Ishikawa (cell line): ENCODE data around the gene KSR2.

Experiments
- CEBPB ChIP-seq: IDR thresholded peaks from 2 replicates; pipeline ENCODE4 v1.6.1; 2012
- CREB1 ChIP-seq: IDR thresholded peaks from 2 replicates; pipeline ENCODE4 v1.6.1; 2012; ENCODE audit warnings: low read depth
- EGR1 ChIP-seq: IDR thresholded peaks from 2 replicates; pipeline ENCODE4 v1.6.1; 2012
- EP300 ChIP-seq: IDR thresholded peaks from 2 replicates; pipeline ENCODE4 v1.6.1; 2012; ENCODE audit warnings: borderline replicate concordance
- FOXM1 ChIP-seq: IDR thresholded peaks from 2 replicates; pipeline ENCODE4 v1.6.1; 2012; ENCODE audit warnings: low read depth, borderline replicate concordance
- NFIC ChIP-seq: IDR thresholded peaks from 2 replicates; pipeline ENCODE4 v1.6.1; 2012
- RAD21 ChIP-seq: IDR thresholded peaks from 2 replicates; pipeline ENCODE4 v1.6.1; 2012; ENCODE audit warnings: low read depth
- TAF1 ChIP-seq: IDR thresholded peaks from 2 replicates; pipeline ENCODE4 v1.6.1; 2012; ENCODE audit warnings: low read depth, mild to moderate bottlenecking
- TCF12 ChIP-seq: IDR thresholded peaks from 2 replicates; pipeline ENCODE4 v1.6.1; 2012; ENCODE audit warnings: low read depth
- TEAD4 ChIP-seq: IDR thresholded peaks from 2 replicates; pipeline ENCODE4 v1.6.1; 2012
- YY1 ChIP-seq: IDR thresholded peaks from 2 replicates; pipeline ENCODE4 v1.6.1; 2012; ENCODE audit warnings: low read depth
- ZBTB7A ChIP-seq: IDR thresholded peaks from 2 replicates; pipeline ENCODE4 v1.6.1; 2012; ENCODE audit warnings: low read depth
- TF ChIP-seq, protein P1 (sequence below): IDR thresholded peaks from 2 replicates; pipeline ENCODE4 v1.6.1; 2012
- TF ChIP-seq, protein P2 (sequence below): IDR thresholded peaks from 2 replicates; pipeline ENCODE4 v1.6.1; 2012
- TF ChIP-seq, protein P3 (sequence below): IDR thresholded peaks from 2 replicates; pipeline ENCODE4 v1.6.1; 2012; ENCODE audit warnings: low read depth, mild to moderate bottlenecking

Gene KSR2

DNA sequence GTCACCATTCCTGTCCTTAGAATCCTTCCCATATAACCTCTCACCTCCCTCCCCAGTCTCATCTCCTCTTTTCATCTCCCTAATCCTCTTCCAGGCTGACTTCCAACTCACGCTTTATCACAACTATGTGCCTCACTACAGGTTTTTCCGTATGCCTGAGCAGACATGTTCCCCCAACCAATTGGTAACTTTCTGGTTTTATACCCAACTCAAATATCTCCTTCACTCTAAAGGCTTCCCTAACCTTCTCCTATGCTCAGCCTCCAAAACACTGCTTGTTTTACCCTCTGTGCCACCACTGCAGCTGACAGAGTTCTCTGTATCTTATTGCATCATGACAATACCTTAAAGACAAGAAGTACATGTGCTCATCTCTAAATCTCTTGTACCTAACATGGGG is 139.7 kb downstream of the KSR2 start:
- TF ChIP-seq, protein P1, sequence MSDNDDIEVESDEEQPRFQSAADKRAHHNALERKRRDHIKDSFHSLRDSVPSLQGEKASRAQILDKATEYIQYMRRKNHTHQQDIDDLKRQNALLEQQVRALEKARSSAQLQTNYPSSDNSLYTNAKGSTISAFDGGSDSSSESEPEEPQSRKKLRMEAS = no peak
- TF ChIP-seq EGR1 = no peak
- TF ChIP-seq, protein P2, sequence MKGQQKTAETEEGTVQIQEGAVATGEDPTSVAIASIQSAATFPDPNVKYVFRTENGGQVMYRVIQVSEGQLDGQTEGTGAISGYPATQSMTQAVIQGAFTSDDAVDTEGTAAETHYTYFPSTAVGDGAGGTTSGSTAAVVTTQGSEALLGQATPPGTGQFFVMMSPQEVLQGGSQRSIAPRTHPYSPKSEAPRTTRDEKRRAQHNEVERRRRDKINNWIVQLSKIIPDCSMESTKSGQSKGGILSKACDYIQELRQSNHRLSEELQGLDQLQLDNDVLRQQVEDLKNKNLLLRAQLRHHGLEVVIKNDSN = no peak
- TF ChIP-seq FOXM1 = no peak
- TF ChIP-seq NFIC = no peak
- no peak for TF ChIP-seq CREB1
- no peak for TF ChIP-seq RAD21
- no peak for TF ChIP-seq CEBPB
- no peak for TF ChIP-seq ZBTB7A
- no peak for TF ChIP-seq YY1
- no peak for TF ChIP-seq TEAD4
- TF ChIP-seq TCF12 = no peak
- TF ChIP-seq EP300 = no peak
- TF ChIP-seq, protein P3, sequence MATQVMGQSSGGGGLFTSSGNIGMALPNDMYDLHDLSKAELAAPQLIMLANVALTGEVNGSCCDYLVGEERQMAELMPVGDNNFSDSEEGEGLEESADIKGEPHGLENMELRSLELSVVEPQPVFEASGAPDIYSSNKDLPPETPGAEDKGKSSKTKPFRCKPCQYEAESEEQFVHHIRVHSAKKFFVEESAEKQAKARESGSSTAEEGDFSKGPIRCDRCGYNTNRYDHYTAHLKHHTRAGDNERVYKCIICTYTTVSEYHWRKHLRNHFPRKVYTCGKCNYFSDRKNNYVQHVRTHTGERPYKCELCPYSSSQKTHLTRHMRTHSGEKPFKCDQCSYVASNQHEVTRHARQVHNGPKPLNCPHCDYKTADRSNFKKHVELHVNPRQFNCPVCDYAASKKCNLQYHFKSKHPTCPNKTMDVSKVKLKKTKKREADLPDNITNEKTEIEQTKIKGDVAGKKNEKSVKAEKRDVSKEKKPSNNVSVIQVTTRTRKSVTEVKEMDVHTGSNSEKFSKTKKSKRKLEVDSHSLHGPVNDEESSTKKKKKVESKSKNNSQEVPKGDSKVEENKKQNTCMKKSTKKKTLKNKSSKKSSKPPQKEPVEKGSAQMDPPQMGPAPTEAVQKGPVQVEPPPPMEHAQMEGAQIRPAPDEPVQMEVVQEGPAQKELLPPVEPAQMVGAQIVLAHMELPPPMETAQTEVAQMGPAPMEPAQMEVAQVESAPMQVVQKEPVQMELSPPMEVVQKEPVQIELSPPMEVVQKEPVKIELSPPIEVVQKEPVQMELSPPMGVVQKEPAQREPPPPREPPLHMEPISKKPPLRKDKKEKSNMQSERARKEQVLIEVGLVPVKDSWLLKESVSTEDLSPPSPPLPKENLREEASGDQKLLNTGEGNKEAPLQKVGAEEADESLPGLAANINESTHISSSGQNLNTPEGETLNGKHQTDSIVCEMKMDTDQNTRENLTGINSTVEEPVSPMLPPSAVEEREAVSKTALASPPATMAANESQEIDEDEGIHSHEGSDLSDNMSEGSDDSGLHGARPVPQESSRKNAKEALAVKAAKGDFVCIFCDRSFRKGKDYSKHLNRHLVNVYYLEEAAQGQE = no peak

DNA sequence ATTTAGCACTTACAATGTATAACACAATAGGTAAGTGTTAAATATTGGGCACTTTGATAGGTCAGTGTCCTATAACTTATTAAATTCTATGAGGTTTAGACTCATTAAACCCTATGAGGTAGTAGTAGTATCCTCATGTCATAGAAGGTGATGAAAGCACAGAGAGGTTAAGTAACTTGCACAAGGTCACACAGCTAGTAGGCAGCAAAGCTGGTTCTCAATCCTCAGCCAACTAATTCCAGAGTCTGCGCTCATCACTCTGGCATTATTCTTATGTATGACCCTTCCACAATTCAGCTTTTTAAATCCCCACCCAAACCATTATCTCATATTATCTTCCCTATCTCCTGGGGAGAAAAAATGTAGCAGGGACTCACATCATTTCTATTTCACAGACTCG is 141.1 kb downstream of the KSR2 start:
- TF ChIP-seq TAF1 (no peak), RAD21 (no peak), CREB1 (no peak), ZBTB7A (no peak), NFIC (no peak), EP300 (no peak), FOXM1 (no peak), YY1 (no peak), TCF12 (no peak), CEBPB (no peak), EGR1 (no peak), TEAD4 (no peak)
- TF ChIP-seq, protein P1 = no peak
- TF ChIP-seq, protein P3 = no peak
- TF ChIP-seq, protein P2 = no peak

DNA sequence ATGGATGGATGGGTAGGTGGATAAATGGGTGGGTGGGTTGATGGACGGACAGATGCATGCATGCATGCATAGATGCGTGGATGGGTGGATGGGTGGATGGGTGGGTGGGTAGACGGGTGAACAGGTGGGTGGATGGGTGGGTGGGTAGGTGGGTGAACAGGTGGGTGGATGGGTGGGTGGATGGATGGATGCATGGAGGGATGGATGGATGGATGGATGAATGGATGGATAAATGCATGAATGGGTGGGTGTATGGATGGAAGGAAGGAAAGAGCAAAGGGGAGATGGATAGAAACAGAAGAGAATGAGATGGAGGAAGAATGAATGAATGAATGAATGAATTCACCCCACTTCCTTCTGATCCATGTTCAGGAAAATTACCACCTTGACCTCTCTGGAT is 143.0 kb downstream of the KSR2 start:
- TF ChIP-seq EGR1 (no peak), YY1 (no peak), TCF12 (no peak), TEAD4 (no peak), CREB1 (no peak)
- TF ChIP-seq, protein P1 = no peak
- TF ChIP-seq, protein P3 = no peak

DNA sequence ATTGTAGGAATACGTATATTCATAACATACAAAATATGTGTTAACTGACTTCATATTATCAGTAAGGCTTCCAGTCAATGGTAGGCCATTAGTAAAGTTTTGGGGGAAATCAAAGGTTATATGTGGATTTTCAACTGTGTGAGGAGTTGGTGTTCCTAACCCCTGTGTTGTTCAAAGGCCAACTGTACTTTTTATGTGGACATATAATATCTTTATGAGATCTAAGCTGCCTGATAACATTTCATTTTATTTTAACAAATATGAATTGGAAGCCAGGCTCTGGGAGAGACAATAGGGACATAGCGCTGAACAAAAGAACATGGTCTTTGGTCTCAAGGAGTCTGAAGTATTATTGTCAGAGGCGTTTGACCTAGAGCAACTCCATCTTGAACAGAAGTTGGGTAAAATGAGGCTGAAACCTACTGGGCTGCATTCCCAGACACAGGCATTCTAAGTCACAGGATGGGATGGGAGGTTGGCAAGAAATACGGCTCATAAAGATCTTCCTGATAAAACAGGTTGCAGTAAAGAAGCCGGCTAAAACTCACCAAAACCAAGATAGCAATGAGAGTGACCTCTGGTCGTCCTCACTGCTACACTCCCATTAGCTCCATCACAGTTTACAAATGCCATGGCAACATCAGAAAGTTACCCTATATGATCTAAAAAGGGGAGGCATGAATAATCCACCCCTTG is 147.2 kb downstream of the KSR2 start:
- TF ChIP-seq TEAD4 (no peak), FOXM1 (no peak), EP300 (no peak), TCF12 (no peak), NFIC (no peak), RAD21 (no peak)
- TF ChIP-seq, protein P2 = no peak
- TF ChIP-seq, protein P3 = no peak
